ENCODE measurements around the gene PRRC2B. TPM values are rescaled to one million over a fixed set of nuclear protein-coding genes. Genes with fewer than 3 reads are reported as not detected.

Gene PRRC2B
- total RNA-seq, 4 donors from 2014 or later = 102 to 198 (median 108) TPM

- peaks cover 0 to 97% of the 10 kb centered on the region in 2 donors for H3K36me3 ChIP-seq
- H3K4me3 ChIP-seq = no peak overlapping the region
- peak; percentile 88 for ATAC-seq
- no peaks in the 10 kb centered on the region for H3K9me3 ChIP-seq
- H3K27ac ChIP-seq = peak overlapping the region; percentile 79 to 89 (median 84)
- H3K4me1 ChIP-seq = peaks cover 4 to 70% (median 15%) of the 10 kb centered on the region in 3 donors
- no peaks in the 10 kb centered on the region for H3K27me3 ChIP-seq
- 59% methylated on average over 2 of the region's 9 CpGs; no CpG with 5 or more reads in 1 of the 2 donors for WGBS, 2 donors (ENCODE audit: low coverage in 1 of 2)
- TF ChIP-seq CTCF (IDR thresholded peaks at IDR 0.05) (no peak), POLR2A (IDR thresholded peaks at IDR 0.05) (no peak), EP300 (IDR thresholded peaks at IDR 0.05) (no peak), POLR2AphosphoS5 (IDR thresholded peaks at IDR 0.05) (peak; percentile 30)
Observed at GRCh38 chr9:131483319-131484050, 89.6 kb downstream of the PRRC2B start.

- WGBS, 2 donors (ENCODE audit: low coverage in 1 of 2) = 100% methylated on average over 1 of the region's 7 CpGs; no CpG with 5 or more reads in 1 of the 2 donors
- H3K27me3 ChIP-seq = no peaks in the 10 kb centered on the region
- H3K9me3 ChIP-seq = no peaks in the 10 kb centered on the region
- H3K27ac ChIP-seq = peak overlapping the region; percentile 79 to 89 (median 84)
- peaks cover 4 to 65% (median 15%) of the 10 kb centered on the region in 3 donors for H3K4me1 ChIP-seq
- TF ChIP-seq CTCF (IDR thresholded peaks at IDR 0.05) = no peak
- no peak for TF ChIP-seq POLR2AphosphoS5 (IDR thresholded peaks at IDR 0.05)
- TF ChIP-seq POLR2A (IDR thresholded peaks at IDR 0.05) = no peak
- no peak for TF ChIP-seq EP300 (IDR thresholded peaks at IDR 0.05)
- no peak overlapping the region for H3K4me3 ChIP-seq
- no peak for ATAC-seq
- peaks cover 0 to 97% of the 10 kb centered on the region in 2 donors for H3K36me3 ChIP-seq
Observed at GRCh38 chr9:131484051-131484445, 90.2 kb downstream of the PRRC2B start.

- Histone ChIP-seq H3K27ac (peak overlapping the region; percentile 79 to 89 (median 84)), H3K36me3 (peaks cover 0 to 97% of the 10 kb centered on the region in 2 donors)
- WGBS, 2 donors (ENCODE audit: low coverage in 1 of 2) = 89 to 94% methylated on average over 8 to 10 of the region's 15 CpGs
Observed at GRCh38 chr9:131484560-131485185, 90.8 kb downstream of the PRRC2B start.

GRCh38 chr9:131485206-131485605 lies 91.3 kb downstream of the PRRC2B start:
- 86% methylated on average over 6 of the region's 12 CpGs; no CpG with 5 or more reads in 1 of the 2 donors for WGBS, 2 donors (ENCODE audit: low coverage in 1 of 2)
- peaks cover 4 to 65% (median 15%) of the 10 kb centered on the region in 3 donors for H3K4me1 ChIP-seq

More at GRCh38 chr9:131484560-131485185, 90.8 kb downstream of the PRRC2B start:
- Histone ChIP-seq H3K4me3 (no peak overlapping the region), H3K9me3 (no peaks in the 10 kb centered on the region), H3K4me1 (peaks cover 4 to 65% (median 15%) of the 10 kb centered on the region in 3 donors), H3K27me3 (no peaks in the 10 kb centered on the region)
- no peak for TF ChIP-seq EP300 (IDR thresholded peaks at IDR 0.05)
- TF ChIP-seq CTCF (IDR thresholded peaks at IDR 0.05) = no peak
- TF ChIP-seq POLR2A (IDR thresholded peaks at IDR 0.05) = no peak
- TF ChIP-seq POLR2AphosphoS5 (IDR thresholded peaks at IDR 0.05) = no peak
- no peak for ATAC-seq

More at GRCh38 chr9:131485206-131485605, 91.3 kb downstream of the PRRC2B start:
- no peak for ATAC-seq
- Histone ChIP-seq H3K9me3 (no peaks in the 10 kb centered on the region), H3K27me3 (no peaks in the 10 kb centered on the region), H3K4me3 (no peak overlapping the region), H3K27ac (peak overlapping the region; percentile 79 to 89 (median 84)), H3K36me3 (peaks cover 0 to 97% of the 10 kb centered on the region in 2 donors)
- TF ChIP-seq POLR2A (IDR thresholded peaks at IDR 0.05) = no peak
- TF ChIP-seq POLR2AphosphoS5 (IDR thresholded peaks at IDR 0.05) = no peak
- TF ChIP-seq CTCF (IDR thresholded peaks at IDR 0.05) = no peak
- no peak for TF ChIP-seq EP300 (IDR thresholded peaks at IDR 0.05)
